ENCODE measurements around the gene USP12.
"Not testable (repeated sequence)": the region's sequence is repeated elsewhere in the genome, so short reads cannot be mapped to it uniquely, and the experiment has no call there.

USP12 gene

GRCh38 chr13:27200413-27201070, 28.9 kb upstream of the USP12 start:
- Histone ChIP-seq H3K9me3 (ENCODE audit: control insufficient read depth in 1 of 2, low read length in 2 of 2) (peaks cover 0 to 2% of the 10 kb centered on the region in 2 donors), H3K4me3 (ENCODE audit: low read depth in 1 of 2, low read length in 2 of 2) (no peak overlapping the region), H3K4me1 (ENCODE audit: control insufficient read depth in 1 of 2, insufficient read depth in 2 of 2, low read length in 2 of 2) (no peaks in the 10 kb centered on the region), H3K27me3 (ENCODE audit: low read depth, low read length) (no peaks in the 10 kb centered on the region), H3K27ac (ENCODE audit: low read length) (no peak overlapping the region), H3K36me3 (ENCODE audit: control insufficient read depth in 1 of 2, insufficient read depth in 2 of 2, low read length in 2 of 2) (no peaks in the 10 kb centered on the region)

DNA sequence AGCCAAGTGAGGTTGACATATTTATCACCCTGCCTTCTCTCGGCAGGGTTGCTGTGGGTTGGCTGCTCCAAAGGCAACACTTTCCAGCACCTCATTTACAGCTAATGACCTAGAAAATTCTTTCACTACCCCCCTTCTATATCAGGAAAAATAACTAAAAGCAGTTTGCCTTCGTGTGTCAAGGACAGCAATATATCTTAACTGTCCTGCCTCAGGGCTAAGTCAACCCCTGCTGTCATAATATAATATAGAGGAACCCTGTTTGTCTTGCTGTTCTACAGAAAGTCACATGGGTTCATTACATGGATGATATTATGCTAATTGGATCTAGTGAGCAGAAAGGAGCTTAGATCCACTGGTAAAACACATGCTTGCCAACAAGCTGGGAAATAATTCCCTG, 28.1 kb upstream of the USP12 start:
- Histone ChIP-seq H3K4me1 (ENCODE audit: control insufficient read depth in 1 of 2, insufficient read depth in 2 of 2, low read length in 2 of 2) (no peaks in the 10 kb centered on the region), H3K9me3 (ENCODE audit: control insufficient read depth in 1 of 2, low read length in 2 of 2) (peaks cover 0 to 2% of the 10 kb centered on the region in 2 donors), H3K27ac (ENCODE audit: low read length) (no peak overlapping the region), H3K27me3 (ENCODE audit: low read depth, low read length) (no peaks in the 10 kb centered on the region), H3K36me3 (ENCODE audit: control insufficient read depth in 1 of 2, insufficient read depth in 2 of 2, low read length in 2 of 2) (no peaks in the 10 kb centered on the region), H3K4me3 (ENCODE audit: low read depth in 1 of 2, low read length in 2 of 2) (no peak overlapping the region)

GRCh38 chr13:27199211-27199610, 27.6 kb upstream of the USP12 start:
- no peak overlapping the region for H3K4me3 ChIP-seq (ENCODE audit: low read depth in 1 of 2, low read length in 2 of 2)
- H3K9me3 ChIP-seq (ENCODE audit: control insufficient read depth in 1 of 2, low read length in 2 of 2) = peaks cover 0 to 2% of the 10 kb centered on the region in 2 donors
- H3K36me3 ChIP-seq (ENCODE audit: control insufficient read depth in 1 of 2, insufficient read depth in 2 of 2, low read length in 2 of 2) = no peaks in the 10 kb centered on the region
- no peak overlapping the region for H3K27ac ChIP-seq (ENCODE audit: low read length)
- no peaks in the 10 kb centered on the region for H3K27me3 ChIP-seq (ENCODE audit: low read depth, low read length)
- H3K4me1 ChIP-seq (ENCODE audit: control insufficient read depth in 1 of 2, insufficient read depth in 2 of 2, low read length in 2 of 2) = no peaks in the 10 kb centered on the region

GRCh38 chr13:27194895-27195764, 23.5 kb upstream of the USP12 start:
- Histone ChIP-seq H3K27ac (ENCODE audit: low read length) (no peak overlapping the region), H3K36me3 (ENCODE audit: control insufficient read depth in 1 of 2, insufficient read depth in 2 of 2, low read length in 2 of 2) (no peaks in the 10 kb centered on the region), H3K9me3 (ENCODE audit: control insufficient read depth in 1 of 2, low read length in 2 of 2) (peaks cover 0 to 2% of the 10 kb centered on the region in 2 donors), H3K4me3 (ENCODE audit: low read depth in 1 of 2, low read length in 2 of 2) (no peak overlapping the region), H3K4me1 (ENCODE audit: control insufficient read depth in 1 of 2, insufficient read depth in 2 of 2, low read length in 2 of 2) (no peaks in the 10 kb centered on the region), H3K27me3 (ENCODE audit: low read depth, low read length) (no peaks in the 10 kb centered on the region)

DNA sequence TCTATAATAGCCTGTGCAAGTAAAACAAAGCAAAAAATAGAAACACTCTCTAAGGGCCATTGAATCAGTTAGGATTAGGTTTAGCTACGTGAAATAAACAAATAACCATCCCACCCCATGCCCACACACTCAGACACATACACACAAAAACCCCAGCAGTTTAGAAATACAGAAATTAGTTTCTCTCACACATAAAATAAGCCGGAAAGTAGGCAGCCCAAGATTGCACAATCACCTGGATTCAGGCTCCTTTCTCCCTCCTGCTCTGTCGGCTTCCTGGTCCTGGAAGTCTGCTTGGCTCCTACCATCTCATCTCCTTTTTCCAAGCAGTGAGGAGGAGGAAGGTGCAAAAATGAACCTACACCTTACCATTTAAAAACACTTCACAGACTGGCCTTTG, 22.6 kb upstream of the USP12 start:
- H3K27me3 ChIP-seq (ENCODE audit: low read depth, low read length) = no peaks in the 10 kb centered on the region
- no peak overlapping the region for H3K4me3 ChIP-seq (ENCODE audit: low read depth in 1 of 2, low read length in 2 of 2)
- peaks cover 0 to 2% of the 10 kb centered on the region in 2 donors for H3K9me3 ChIP-seq (ENCODE audit: control insufficient read depth in 1 of 2, low read length in 2 of 2)
- H3K36me3 ChIP-seq (ENCODE audit: control insufficient read depth in 1 of 2, insufficient read depth in 2 of 2, low read length in 2 of 2) = no peaks in the 10 kb centered on the region
- H3K4me1 ChIP-seq (ENCODE audit: control insufficient read depth in 1 of 2, insufficient read depth in 2 of 2, low read length in 2 of 2) = no peaks in the 10 kb centered on the region
- H3K27ac ChIP-seq (ENCODE audit: low read length) = no peak overlapping the region

DNA sequence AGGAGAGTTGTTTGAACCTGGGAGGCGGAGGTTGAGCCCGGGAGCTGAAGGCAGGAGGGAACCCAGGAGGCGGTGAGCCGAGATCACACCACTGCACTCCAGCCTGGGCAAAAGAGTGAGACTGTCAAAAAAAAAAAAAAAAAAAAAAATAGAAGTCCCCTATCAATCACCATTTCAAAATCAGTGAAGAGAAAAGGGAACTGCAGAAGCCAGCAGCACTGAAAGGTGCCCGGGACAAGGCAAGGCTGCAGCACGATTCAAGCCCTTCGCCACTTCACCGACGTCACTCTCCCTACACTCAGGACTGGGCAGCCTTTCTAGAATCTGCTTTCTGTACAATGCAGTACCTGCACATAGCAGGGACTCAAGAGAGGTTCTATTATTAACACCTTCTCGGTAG, 21.9 kb upstream of the USP12 start:
- no peak overlapping the region for H3K4me3 ChIP-seq (ENCODE audit: low read depth in 1 of 2, low read length in 2 of 2)

GRCh38 chr13:27192973-27193372, 21.4 kb upstream of the USP12 start:
- no peak overlapping the region for H3K4me3 ChIP-seq (ENCODE audit: low read depth in 1 of 2, low read length in 2 of 2)
- no peaks in the 10 kb centered on the region for H3K4me1 ChIP-seq (ENCODE audit: control insufficient read depth in 1 of 2, insufficient read depth in 2 of 2, low read length in 2 of 2)
- peaks cover 0 to 2% of the 10 kb centered on the region in 2 donors for H3K9me3 ChIP-seq (ENCODE audit: control insufficient read depth in 1 of 2, low read length in 2 of 2)
- no peak overlapping the region for H3K27ac ChIP-seq (ENCODE audit: low read length)
- H3K36me3 ChIP-seq (ENCODE audit: control insufficient read depth in 1 of 2, insufficient read depth in 2 of 2, low read length in 2 of 2) = no peaks in the 10 kb centered on the region
- no peaks in the 10 kb centered on the region for H3K27me3 ChIP-seq (ENCODE audit: low read depth, low read length)

More for the DNA sequence above, 21.9 kb upstream of the USP12 start:
- H3K9me3 ChIP-seq (ENCODE audit: control insufficient read depth in 1 of 2, low read length in 2 of 2) = peaks cover 0 to 2% of the 10 kb centered on the region in 2 donors
- no peaks in the 10 kb centered on the region for H3K36me3 ChIP-seq (ENCODE audit: control insufficient read depth in 1 of 2, insufficient read depth in 2 of 2, low read length in 2 of 2)
- no peak overlapping the region for H3K27ac ChIP-seq (ENCODE audit: low read length)
- H3K27me3 ChIP-seq (ENCODE audit: low read depth, low read length) = no peaks in the 10 kb centered on the region
- H3K4me1 ChIP-seq (ENCODE audit: control insufficient read depth in 1 of 2, insufficient read depth in 2 of 2, low read length in 2 of 2) = no peaks in the 10 kb centered on the region

DNA sequence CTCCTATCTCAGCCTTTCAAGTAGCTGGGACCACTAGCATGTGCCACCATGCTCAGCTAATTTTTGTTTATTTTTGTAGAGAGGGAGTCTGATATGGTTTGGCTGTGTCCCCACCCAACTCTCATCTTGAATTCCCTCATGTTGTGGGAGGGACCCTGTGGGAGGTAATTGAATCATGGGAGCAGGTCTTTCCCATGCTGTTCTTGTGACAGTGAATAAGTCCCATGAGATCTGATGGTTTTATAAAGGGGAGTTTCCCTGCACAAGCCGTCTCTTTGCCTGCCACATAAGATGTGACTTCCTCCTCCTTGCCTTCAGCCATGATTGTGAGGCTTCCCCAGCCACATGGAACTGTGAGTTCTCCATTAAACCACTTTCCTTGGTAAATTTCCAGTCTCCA, 20.8 kb upstream of the USP12 start:
- not testable (repeated sequence) for H3K4me3 ChIP-seq (ENCODE audit: low read depth in 1 of 2, low read length in 2 of 2); H3K27me3 ChIP-seq (ENCODE audit: low read depth, low read length); H3K4me1 ChIP-seq (ENCODE audit: control insufficient read depth in 1 of 2, insufficient read depth in 2 of 2, low read length in 2 of 2); H3K9me3 ChIP-seq (ENCODE audit: control insufficient read depth in 1 of 2, low read length in 2 of 2); H3K36me3 ChIP-seq (ENCODE audit: control insufficient read depth in 1 of 2, insufficient read depth in 2 of 2, low read length in 2 of 2); H3K27ac ChIP-seq (ENCODE audit: low read length)

- H3K27ac ChIP-seq (ENCODE audit: low read length) = no peak overlapping the region
- H3K27me3 ChIP-seq (ENCODE audit: low read depth, low read length) = no peaks in the 10 kb centered on the region
- no peaks in the 10 kb centered on the region for H3K36me3 ChIP-seq (ENCODE audit: control insufficient read depth in 1 of 2, insufficient read depth in 2 of 2, low read length in 2 of 2)
- H3K4me3 ChIP-seq (ENCODE audit: low read depth in 1 of 2, low read length in 2 of 2) = no peak overlapping the region
- no peaks in the 10 kb centered on the region for H3K4me1 ChIP-seq (ENCODE audit: control insufficient read depth in 1 of 2, insufficient read depth in 2 of 2, low read length in 2 of 2)
- H3K9me3 ChIP-seq (ENCODE audit: control insufficient read depth in 1 of 2, low read length in 2 of 2) = no peaks in the 10 kb centered on the region
These were observed 17.6 kb upstream of the USP12 start for GRCh38 chr13:27189192-27189591.

GRCh38 chr13:27188239-27188638, 16.6 kb upstream of the USP12 start:
- Histone ChIP-seq H3K27me3 (ENCODE audit: low read depth, low read length) (no peaks in the 10 kb centered on the region), H3K9me3 (ENCODE audit: control insufficient read depth in 1 of 2, low read length in 2 of 2) (no peaks in the 10 kb centered on the region), H3K4me3 (ENCODE audit: low read depth in 1 of 2, low read length in 2 of 2) (no peak overlapping the region), H3K4me1 (ENCODE audit: control insufficient read depth in 1 of 2, insufficient read depth in 2 of 2, low read length in 2 of 2) (no peaks in the 10 kb centered on the region), H3K36me3 (ENCODE audit: control insufficient read depth in 1 of 2, insufficient read depth in 2 of 2, low read length in 2 of 2) (no peaks in the 10 kb centered on the region), H3K27ac (ENCODE audit: low read length) (no peak overlapping the region)

- Histone ChIP-seq H3K9me3 (ENCODE audit: control insufficient read depth in 1 of 2, low read length in 2 of 2) (no peaks in the 10 kb centered on the region), H3K27ac (ENCODE audit: low read length) (no peak overlapping the region), H3K27me3 (ENCODE audit: low read depth, low read length) (no peaks in the 10 kb centered on the region), H3K4me1 (ENCODE audit: control insufficient read depth in 1 of 2, insufficient read depth in 2 of 2, low read length in 2 of 2) (no peaks in the 10 kb centered on the region), H3K36me3 (ENCODE audit: control insufficient read depth in 1 of 2, insufficient read depth in 2 of 2, low read length in 2 of 2) (no peaks in the 10 kb centered on the region), H3K4me3 (ENCODE audit: low read depth in 1 of 2, low read length in 2 of 2) (no peak overlapping the region)
These were observed 14.7 kb upstream of the USP12 start for GRCh38 chr13:27186295-27186694.

Measured in muscle layer of duodenum (tissue), 2 donors.